Mesendoderm (in vitro differentiated cells): ENCODE results near the gene KCNN3.

ENCODE experiments used
- DNase-seq: peaks from one replicate; pipeline ENCODE4 v3.0.0; 2013
- H2AK5ac ChIP-seq: 2 replicates; pipeline ENCODE4 v1.6.1; 2013; ENCODE audit warnings: low read length, inconsistent platforms
- H2BK120ac ChIP-seq: 2 replicates; pipeline ENCODE4 v1.6.1; 2013; ENCODE audit warnings: low read depth, mild to moderate bottlenecking, low read length, moderate library complexity, mixed read lengths
- H2BK15ac ChIP-seq: replicated peaks from 2 replicates; pipeline ENCODE4 v1.6.1; 2013; ENCODE audit warnings: low read depth, mild to moderate bottlenecking, moderate library complexity
- H2BK5ac ChIP-seq: 2 replicates; pipeline ENCODE4 v1.6.1; 2013; ENCODE audit warnings: low read length, inconsistent platforms
- H3K18ac ChIP-seq: 2 replicates; pipeline ENCODE4 v1.6.1; 2013; ENCODE audit warnings: mild to moderate bottlenecking, low read length, mixed read lengths
- H3K23ac ChIP-seq: one replicate; pipeline ENCODE4 v1.6.1; 2013; ENCODE audit warnings: low read length
- H3K27ac ChIP-seq: 2 replicates; pipeline ENCODE4 v1.5.1; 2013; ENCODE audit warnings: low read depth, mild to moderate bottlenecking, inconsistent platforms, low read length, moderate library complexity
- H3K27me3 ChIP-seq: 2 replicates; pipeline ENCODE4 v1.6.1; 2013; ENCODE audit warnings: low read length, control low read depth, mild to moderate bottlenecking, inconsistent platforms; ENCODE audit not compliant: insufficient read depth, poor library complexity
- H3K36me3 ChIP-seq: 2 replicates; pipeline ENCODE4 v1.6.1; 2013; ENCODE audit warnings: low read length, inconsistent platforms; ENCODE audit not compliant: control insufficient read depth, insufficient read depth
- H3K4ac ChIP-seq: one replicate; pipeline ENCODE4 v1.6.1; 2013; ENCODE audit warnings: low read depth, mild to moderate bottlenecking, low read length, moderate library complexity
- H3K4me1 ChIP-seq: 2 replicates; pipeline ENCODE4 v1.6.1; 2013; ENCODE audit warnings: low read depth, low read length, inconsistent platforms; ENCODE audit not compliant: control insufficient read depth
- H3K4me2 ChIP-seq: 2 replicates; pipeline ENCODE4 v1.6.1; 2013; ENCODE audit warnings: low read length
- H3K4me3 ChIP-seq: 2 replicates; pipeline ENCODE4 v1.5.1; 2013; ENCODE audit warnings: mild to moderate bottlenecking, low read length
- H3K56ac ChIP-seq: one replicate; pipeline ENCODE4 v1.6.1; 2013; ENCODE audit warnings: low read length
- H3K79me1 ChIP-seq: 2 replicates; pipeline ENCODE4 v1.6.1; 2013; ENCODE audit warnings: low read length, inconsistent platforms
- H3K79me2 ChIP-seq: 2 replicates; pipeline ENCODE4 v1.6.1; 2013; ENCODE audit warnings: mild to moderate bottlenecking, low read length; ENCODE audit not compliant: control insufficient read depth, insufficient read depth
- H3K9ac ChIP-seq: 2 replicates; pipeline ENCODE4 v1.6.1; 2013; ENCODE audit warnings: low read length, inconsistent platforms
- H4K5ac ChIP-seq: one replicate; pipeline ENCODE4 v1.6.1; 2013; ENCODE audit warnings: low read length
- H4K8ac ChIP-seq: one replicate; pipeline ENCODE4 v1.6.1; 2013; ENCODE audit warnings: low read depth, mild to moderate bottlenecking, control low read depth, low read length, moderate library complexity
- WGBS: extraction: QIAGEN DNeasy Blood & Tissue Kit; methylation state at CpG from one replicate; pipeline ENCODE4 v1.1.7; 2013; ENCODE audit warnings: low lambda C conversion rate, missing lambda C conversion rate; ENCODE audit not compliant: insufficient coverage; ENCODE audit errors: extremely low coverage; 5-methylcytosine and 5-hydroxymethylcytosine counted together

KCNN3 gene

DNA sequence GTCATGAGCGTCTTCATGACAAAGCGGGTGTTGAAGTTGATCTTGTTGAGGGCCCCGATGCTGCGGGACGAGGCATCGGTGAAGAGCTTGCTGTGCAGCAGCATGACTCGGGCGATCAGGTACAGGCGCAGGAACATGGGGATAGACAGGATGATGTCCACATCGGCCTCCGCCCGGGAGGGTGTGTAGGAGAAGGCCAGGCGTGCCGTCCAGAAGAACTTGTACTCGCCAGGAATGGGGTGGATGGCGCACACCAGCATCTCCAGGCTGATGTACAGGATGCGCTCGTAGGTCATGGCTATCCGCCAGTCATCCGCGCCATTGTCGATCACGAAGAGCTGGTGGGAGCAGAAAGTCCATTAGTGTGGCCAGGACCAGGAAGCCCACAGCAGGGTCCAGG is 98.0 kb downstream of the KCNN3 start:
- Histone ChIP-seq H4K5ac (no peak overlapping the region), H3K4me3 (no peak overlapping the region)

DNA sequence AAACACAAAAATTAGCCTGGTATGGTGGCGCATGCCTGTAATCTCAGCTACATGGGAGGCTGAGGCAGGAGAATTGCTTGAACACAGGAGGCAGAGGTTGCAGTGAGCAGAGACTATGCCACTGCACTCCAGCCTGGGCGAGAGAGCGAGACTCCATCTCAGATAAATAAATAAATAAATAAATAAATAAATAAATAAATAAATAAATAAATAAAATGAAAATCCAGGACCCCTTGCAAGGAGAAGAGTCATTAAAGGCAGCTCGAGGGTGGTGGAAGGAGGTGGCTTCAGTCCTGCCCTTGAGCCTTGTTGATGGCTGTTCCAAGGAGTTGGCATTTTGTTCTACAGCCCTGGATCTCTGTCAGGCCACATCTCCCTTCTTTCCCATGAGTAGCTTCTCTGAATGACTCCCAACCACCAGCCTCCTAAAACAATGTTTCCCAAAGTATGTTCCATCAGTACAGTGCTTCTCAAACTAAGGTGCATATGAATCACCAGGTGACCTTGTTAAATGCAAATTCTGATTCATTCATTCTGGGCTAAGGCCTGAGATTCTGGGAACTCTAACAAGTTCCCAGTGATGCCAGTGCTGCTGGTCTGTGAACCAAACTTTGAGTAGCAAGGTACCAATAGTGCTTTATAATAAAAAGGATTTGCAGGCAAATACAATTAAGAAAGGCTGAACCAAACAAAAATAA is 99.0 kb downstream of the KCNN3 start:
- Histone ChIP-seq H3K4me1 (peaks cover 5% of the 10 kb centered on the region), H3K18ac (no peak overlapping the region), H3K4ac (no peak overlapping the region), H3K79me2 (no peaks in the 10 kb centered on the region), H2AK5ac (no peak overlapping the region), H3K4me3 (no peak overlapping the region), H3K27me3 (no peaks in the 10 kb centered on the region), H2BK15ac (no peak overlapping the region), H4K8ac (no peak overlapping the region), H3K23ac (no peak overlapping the region), H3K36me3 (no peaks in the 10 kb centered on the region), H2BK5ac (no peak overlapping the region), H3K79me1 (no peaks in the 10 kb centered on the region), H2BK120ac (no peak overlapping the region), H3K27ac (no peak overlapping the region), H3K9ac (no peak overlapping the region), H3K56ac (no peak overlapping the region), H3K4me2 (no peak overlapping the region), H4K5ac (no peak overlapping the region)
- no CpG with 5 or more reads among the region's 4 CpGs for WGBS
- no peak for DNase-seq

More for the DNA sequence above, 98.0 kb downstream of the KCNN3 start:
- no peak overlapping the region for H3K27ac ChIP-seq
- no peaks in the 10 kb centered on the region for H3K79me2 ChIP-seq
- no peak overlapping the region for H3K18ac ChIP-seq
- H3K79me1 ChIP-seq = no peaks in the 10 kb centered on the region
- H3K36me3 ChIP-seq = no peaks in the 10 kb centered on the region
- H2AK5ac ChIP-seq = peak overlapping the region; percentile 74
- H3K23ac ChIP-seq = no peak overlapping the region
- no peak for DNase-seq
- peaks cover 5% of the 10 kb centered on the region for H3K4me1 ChIP-seq
- WGBS = no CpG with 5 or more reads among the region's 23 CpGs
- H2BK120ac ChIP-seq = no peak overlapping the region
- no peak overlapping the region for H3K9ac ChIP-seq
- peak overlapping the region; percentile 12 for H3K56ac ChIP-seq
- no peaks in the 10 kb centered on the region for H3K27me3 ChIP-seq
- no peak overlapping the region for H3K4me2 ChIP-seq
- no peak overlapping the region for H2BK5ac ChIP-seq
- H2BK15ac ChIP-seq = no peak overlapping the region
- no peak overlapping the region for H4K8ac ChIP-seq
- no peak overlapping the region for H3K4ac ChIP-seq

DNA sequence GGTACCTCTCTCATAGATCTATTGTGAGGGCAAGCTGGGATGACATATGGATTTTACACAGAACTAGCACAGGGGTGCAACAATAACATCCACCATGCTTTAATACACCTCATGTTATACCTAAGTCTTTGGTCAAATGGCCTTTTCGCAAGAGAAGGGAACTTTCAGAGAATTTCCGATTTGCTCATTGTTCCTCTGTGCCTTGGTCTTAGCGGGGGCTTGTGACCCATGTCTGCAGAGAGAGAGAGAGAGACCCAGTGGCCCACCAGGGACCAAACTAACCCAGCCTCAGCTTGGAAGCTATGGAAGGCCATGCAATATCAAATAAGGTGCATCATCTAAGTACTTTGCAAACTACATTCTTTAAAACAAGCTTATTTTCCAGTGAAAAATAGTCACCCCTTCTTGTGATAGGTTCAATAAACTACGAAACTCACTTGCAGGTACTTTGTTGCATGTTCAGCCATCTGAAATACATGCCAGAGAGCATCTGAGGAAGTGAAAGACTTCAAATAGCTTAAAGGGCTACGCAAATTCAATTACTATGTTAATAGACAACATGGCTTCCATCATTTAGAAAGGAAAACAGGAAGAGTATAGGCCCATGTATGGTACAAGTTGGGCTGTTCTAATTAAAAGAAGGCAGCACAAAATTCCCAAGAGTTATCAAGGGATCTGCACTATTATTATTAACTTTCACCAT is 100.7 kb downstream of the KCNN3 start:
- Histone ChIP-seq H3K4me2 (no peak overlapping the region), H2BK120ac (no peak overlapping the region), H3K27ac (no peak overlapping the region), H3K23ac (no peak overlapping the region), H3K4me1 (peaks cover 5% of the 10 kb centered on the region), H3K79me2 (no peaks in the 10 kb centered on the region), H2AK5ac (no peak overlapping the region), H4K8ac (no peak overlapping the region), H2BK15ac (no peak overlapping the region), H3K27me3 (no peaks in the 10 kb centered on the region), H3K4me3 (no peak overlapping the region), H3K18ac (no peak overlapping the region), H4K5ac (no peak overlapping the region), H3K4ac (no peak overlapping the region), H3K79me1 (no peaks in the 10 kb centered on the region), H2BK5ac (no peak overlapping the region), H3K36me3 (no peaks in the 10 kb centered on the region), H3K56ac (no peak overlapping the region), H3K9ac (no peak overlapping the region)
- no CpG with 5 or more reads among the region's 5 CpGs for WGBS
- DNase-seq = no peak

DNA sequence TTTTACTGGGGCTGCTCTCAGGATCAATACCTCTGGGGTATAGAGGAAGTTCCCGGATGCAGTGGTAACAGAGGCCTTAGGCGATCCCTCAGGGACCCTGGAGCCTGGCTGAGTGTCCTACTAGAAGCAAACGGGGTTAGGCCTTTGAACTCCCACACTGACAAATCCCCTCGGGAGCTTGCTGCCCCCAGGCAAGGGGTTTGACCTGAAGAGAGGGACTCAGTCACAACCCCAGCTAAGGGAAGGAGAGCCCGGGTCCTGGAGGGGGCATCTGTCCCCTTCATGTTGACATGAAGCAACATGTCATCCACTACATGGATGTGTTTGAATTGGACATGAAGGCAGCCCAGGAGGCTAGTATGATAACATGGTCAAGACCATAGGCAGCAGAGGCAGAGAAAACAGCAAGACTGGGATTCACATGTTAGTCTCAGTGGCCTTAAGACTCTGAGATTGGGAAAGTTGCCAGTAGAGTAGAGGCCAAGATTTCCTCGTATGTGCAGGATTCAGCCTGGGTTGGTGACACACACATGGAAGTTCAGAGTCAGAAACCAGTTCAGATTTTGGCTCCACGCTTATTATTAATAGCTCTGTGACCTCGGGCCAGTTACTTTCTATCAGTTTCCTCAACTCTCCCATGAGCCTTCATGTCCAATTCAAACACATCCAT is 101.5 kb downstream of the KCNN3 start:
- no peak overlapping the region for H3K4me2 ChIP-seq
- H4K8ac ChIP-seq = no peak overlapping the region
- H3K23ac ChIP-seq = no peak overlapping the region
- H3K79me2 ChIP-seq = no peaks in the 10 kb centered on the region
- H3K27me3 ChIP-seq = no peaks in the 10 kb centered on the region
- no CpG with 5 or more reads among the region's 8 CpGs for WGBS
- H3K36me3 ChIP-seq = no peaks in the 10 kb centered on the region
- H2AK5ac ChIP-seq = no peak overlapping the region
- H3K56ac ChIP-seq = no peak overlapping the region
- H2BK15ac ChIP-seq = no peak overlapping the region
- DNase-seq = no peak
- H3K18ac ChIP-seq = no peak overlapping the region
- H2BK120ac ChIP-seq = no peak overlapping the region
- no peak overlapping the region for H3K9ac ChIP-seq
- H4K5ac ChIP-seq = no peak overlapping the region
- no peaks in the 10 kb centered on the region for H3K79me1 ChIP-seq
- H3K4me3 ChIP-seq = no peak overlapping the region
- peaks cover 5% of the 10 kb centered on the region for H3K4me1 ChIP-seq
- no peak overlapping the region for H3K27ac ChIP-seq
- no peak overlapping the region for H3K4ac ChIP-seq
- no peak overlapping the region for H2BK5ac ChIP-seq

DNA sequence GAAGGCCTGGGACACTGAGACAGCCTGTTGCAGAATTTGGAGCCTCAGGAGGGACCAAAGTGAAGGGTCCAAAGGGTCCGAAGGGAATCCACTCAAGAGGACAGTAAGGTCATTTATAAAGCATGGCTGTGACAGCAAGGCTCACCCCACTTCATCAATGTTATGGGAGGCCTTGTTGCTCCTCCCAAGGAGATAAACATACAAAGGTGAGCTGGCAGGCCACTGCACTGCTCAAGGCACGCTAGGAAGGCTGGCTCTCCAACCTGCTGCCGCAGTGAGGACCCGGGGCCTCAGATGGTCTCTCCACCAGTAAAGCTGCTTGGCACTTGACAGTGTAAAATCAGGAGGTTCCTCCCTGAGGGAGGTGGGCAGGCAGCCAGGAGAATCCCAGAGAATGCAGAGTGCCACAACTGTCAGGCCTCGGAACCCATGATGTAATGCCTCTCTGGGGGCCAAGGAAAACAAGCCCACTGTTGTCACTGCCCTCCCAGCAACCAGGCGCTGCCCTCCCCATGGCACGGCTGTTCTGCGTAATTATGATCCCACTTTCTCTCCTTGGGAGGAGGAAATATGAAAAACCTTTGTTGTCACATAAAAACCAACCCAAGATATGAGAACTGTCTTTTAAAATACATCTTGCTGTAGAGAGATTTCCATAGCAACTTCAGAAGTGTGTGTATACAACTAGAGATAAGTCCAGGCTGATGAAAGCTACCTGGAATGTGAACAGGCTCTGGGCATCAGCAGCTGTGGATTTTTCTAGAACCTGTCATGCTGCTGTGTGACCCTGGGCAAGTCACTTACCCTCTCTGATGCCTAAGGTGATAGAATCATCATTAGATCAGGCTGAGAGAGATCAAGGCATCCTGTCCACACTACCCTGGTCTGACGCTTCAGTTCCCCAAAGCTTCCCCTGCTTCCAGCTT is 102.5 kb downstream of the KCNN3 start:
- no peak overlapping the region for H2BK15ac ChIP-seq
- no peak overlapping the region for H2BK120ac ChIP-seq
- no peak overlapping the region for H3K23ac ChIP-seq
- H2AK5ac ChIP-seq = no peak overlapping the region
- no peak overlapping the region for H4K5ac ChIP-seq
- no CpG with 5 or more reads among the region's 9 CpGs for WGBS
- H2BK5ac ChIP-seq = no peak overlapping the region
- no peak overlapping the region for H3K4ac ChIP-seq
- H3K56ac ChIP-seq = no peak overlapping the region
- peaks cover 2% of the 10 kb centered on the region for H3K4me1 ChIP-seq
- DNase-seq = peak; percentile 38
- H3K79me2 ChIP-seq = no peaks in the 10 kb centered on the region
- no peaks in the 10 kb centered on the region for H3K36me3 ChIP-seq
- no peaks in the 10 kb centered on the region for H3K27me3 ChIP-seq
- no peak overlapping the region for H3K27ac ChIP-seq
- no peak overlapping the region for H4K8ac ChIP-seq
- H3K18ac ChIP-seq = no peak overlapping the region
- no peak overlapping the region for H3K4me3 ChIP-seq
- no peaks in the 10 kb centered on the region for H3K79me1 ChIP-seq
- no peak overlapping the region for H3K4me2 ChIP-seq
- H3K9ac ChIP-seq = no peak overlapping the region
